Mesenchymal stem cell (in vitro differentiated cells and primary cell): Measurements from ENCODE around the gene ADAM22.

Experiments used
- DNase-seq: peaks from one replicate; pipeline ENCODE4 v3.0.0-alpha.2; 2013
- H2AFZ ChIP-seq: one replicate; pipeline ENCODE4 v1.6.1; 2013; ENCODE audit warnings: low read depth, mild to moderate bottlenecking, control low read depth, inconsistent platforms, low read length, moderate library complexity
- H2AK5ac ChIP-seq: 2 replicates; pipeline ENCODE4 v1.6.1; 2013; ENCODE audit warnings: low read length, moderate library complexity, mild to moderate bottlenecking, inconsistent platforms; ENCODE audit not compliant: severe bottlenecking
- H2BK120ac ChIP-seq: one replicate; pipeline ENCODE4 v1.6.1; 2013; ENCODE audit warnings: low read depth, mild to moderate bottlenecking, inconsistent platforms, low read length, moderate library complexity
- H2BK12ac ChIP-seq, 2 experiments: one replicate each; pipeline ENCODE4 v1.6.1; 2013; ENCODE audit warnings: inconsistent platforms in 2 of 2, low read length in 2 of 2, mild to moderate bottlenecking in 2 of 2, moderate library complexity in 2 of 2, control low read depth in 1 of 2
- H2BK15ac ChIP-seq: one replicate; pipeline ENCODE4 v1.6.1; 2013; ENCODE audit warnings: mild to moderate bottlenecking, low read depth, inconsistent platforms; ENCODE audit not compliant: poor library complexity, severe bottlenecking
- H2BK5ac ChIP-seq: 2 replicates; pipeline ENCODE4 v1.6.1; 2013; ENCODE audit warnings: low read depth, mild to moderate bottlenecking, low read length, control low read depth, inconsistent platforms; ENCODE audit not compliant: poor library complexity, severe bottlenecking
- H3K14ac ChIP-seq, 2 experiments: one replicate each; pipeline ENCODE4 v1.6.1; 2013; ENCODE audit warnings: inconsistent platforms in 2 of 2, low read length in 2 of 2, control low read depth in 1 of 2, mild to moderate bottlenecking in 1 of 2, moderate library complexity in 1 of 2
- H3K18ac ChIP-seq, 2 experiments: one replicate each; pipeline ENCODE4 v1.6.1; 2013; ENCODE audit warnings: inconsistent platforms in 2 of 2, low read length in 2 of 2, control low read depth in 1 of 2, low read depth in 1 of 2, mild to moderate bottlenecking in 1 of 2
- H3K23ac ChIP-seq, 2 experiments: one replicate each; pipeline ENCODE4 v1.6.1; 2013; ENCODE audit warnings: inconsistent platforms in 2 of 2, low read length in 2 of 2, mild to moderate bottlenecking in 2 of 2, moderate library complexity in 2 of 2, control low read depth in 1 of 2
- H3K27ac ChIP-seq: 2 replicates; pipeline ENCODE4 v1.5.1; 2013; ENCODE audit warnings: mild to moderate bottlenecking, moderate library complexity, low read length, control low read depth, inconsistent platforms; ENCODE audit not compliant: poor library complexity, severe bottlenecking
- H3K27me3 ChIP-seq, 2 experiments: 2 replicates each; pipeline versions ENCODE4 v1.6.1 to v1.7.0; 2013; ENCODE audit warnings: low read length in 2 of 2, mild to moderate bottlenecking in 2 of 2, moderate library complexity in 2 of 2, control low read depth in 1 of 2, inconsistent platforms in 1 of 2; ENCODE audit not compliant: control insufficient read depth in 1 of 2, insufficient read depth in 1 of 2
- H3K36me3 ChIP-seq, 2 experiments: 2 replicates each; pipeline versions ENCODE4 v1.6.1 to v1.7.0; 2013; ENCODE audit warnings: low read length in 2 of 2, control low read depth in 1 of 2, inconsistent platforms in 1 of 2, low read depth in 1 of 2, mild to moderate bottlenecking in 1 of 2; ENCODE audit not compliant: insufficient read depth in 2 of 2, control insufficient read depth in 1 of 2
- H3K4ac ChIP-seq, 2 experiments: one replicate each; pipeline ENCODE4 v1.6.1; 2013; ENCODE audit warnings: inconsistent platforms in 2 of 2, low read length in 2 of 2, mild to moderate bottlenecking in 2 of 2, moderate library complexity in 2 of 2, control low read depth in 1 of 2, low read depth in 1 of 2
- H3K4me1 ChIP-seq: 2 replicates; pipeline ENCODE4 v1.6.1; 2013; ENCODE audit warnings: low read depth, low read length, control low read depth; ENCODE audit not compliant: control insufficient read depth, insufficient read depth
- H3K4me2 ChIP-seq: 2 replicates; pipeline ENCODE4 v1.6.1; 2013; ENCODE audit warnings: low read length, mild to moderate bottlenecking, inconsistent platforms; ENCODE audit not compliant: poor library complexity, severe bottlenecking
- H3K4me3 ChIP-seq, 2 experiments: 2 replicates each; pipeline versions ENCODE4 v1.5.1 to v1.7.0; 2013; ENCODE audit warnings: low read length in 2 of 2, mild to moderate bottlenecking in 2 of 2, control low read depth in 1 of 2, low read depth in 1 of 2; ENCODE audit not compliant: insufficient read depth in 1 of 2
- H3K79me1 ChIP-seq: replicated peaks from 2 replicates; pipeline ENCODE4 v1.6.1; 2013; ENCODE audit warnings: mild to moderate bottlenecking, control low read depth, low read length, inconsistent platforms; ENCODE audit not compliant: poor library complexity, severe bottlenecking
- H3K9ac ChIP-seq: 2 replicates; pipeline ENCODE4 v1.7.0; 2013; ENCODE audit warnings: mild to moderate bottlenecking, low read length, moderate library complexity
- H3K9me3 ChIP-seq: 2 replicates; pipeline ENCODE4 v1.7.0; 2013; ENCODE audit warnings: mild to moderate bottlenecking, low read length; ENCODE audit not compliant: control insufficient read depth
- H4K8ac ChIP-seq: one replicate; pipeline ENCODE4 v1.6.1; 2013; ENCODE audit warnings: inconsistent platforms, mild to moderate bottlenecking, low read length, moderate library complexity
- H4K91ac ChIP-seq: one replicate; pipeline ENCODE4 v1.6.1; 2013; ENCODE audit warnings: mild to moderate bottlenecking, low read length, inconsistent platforms
- WGBS: methylation state at CpG from one replicate; pipeline ENCODE4 v1.1.7; 2013; ENCODE audit warnings: mixed read lengths; 5-methylcytosine and 5-hydroxymethylcytosine counted together

ADAM22 gene

DNA sequence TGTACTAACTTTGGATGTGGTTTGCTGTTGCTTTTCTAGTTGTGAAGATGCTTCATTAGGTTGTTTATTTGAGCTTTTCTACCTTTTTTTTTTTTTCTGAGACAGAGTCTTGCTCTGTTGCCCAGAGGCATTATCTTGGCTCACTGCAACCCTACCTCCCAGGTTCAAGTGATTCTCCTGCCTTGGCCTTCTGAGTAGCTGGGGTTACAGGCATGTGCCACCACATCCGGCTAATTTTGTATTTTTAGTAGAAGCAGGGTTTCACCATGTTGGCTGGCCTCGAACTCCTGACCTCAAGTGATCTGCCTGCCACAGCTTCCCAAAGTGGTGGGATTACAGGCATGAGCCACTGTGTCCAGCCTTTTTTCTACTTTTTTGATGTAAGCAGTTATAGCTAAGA lies 93.7 kb downstream of the ADAM22 start:
- Histone ChIP-seq H4K8ac (no peak overlapping the region), H3K14ac (no peak overlapping the region), H2BK120ac (no peak overlapping the region), H3K9me3 (peaks cover 33% of the 10 kb centered on the region), H2AK5ac (no peak overlapping the region), H3K36me3 (no peaks in the 10 kb centered on the region), H4K91ac (no peak overlapping the region), H3K4me3 (no peak overlapping the region), H3K27me3 (no peaks in the 10 kb centered on the region), H3K23ac (no peak overlapping the region), H2AFZ (no peak overlapping the region), H2BK5ac (no peak overlapping the region), H2BK15ac (no peak overlapping the region), H3K4ac (no peak overlapping the region), H3K79me1 (no peaks in the 10 kb centered on the region), H3K9ac (no peak overlapping the region), H2BK12ac (no peak overlapping the region), H3K4me2 (no peak overlapping the region), H3K27ac (no peak overlapping the region), H3K18ac (no peak overlapping the region), H3K4me1 (no peaks in the 10 kb centered on the region)
- no peak for DNase-seq
- WGBS = 83% methylated on average over 2 of the region's 2 CpGs

DNA sequence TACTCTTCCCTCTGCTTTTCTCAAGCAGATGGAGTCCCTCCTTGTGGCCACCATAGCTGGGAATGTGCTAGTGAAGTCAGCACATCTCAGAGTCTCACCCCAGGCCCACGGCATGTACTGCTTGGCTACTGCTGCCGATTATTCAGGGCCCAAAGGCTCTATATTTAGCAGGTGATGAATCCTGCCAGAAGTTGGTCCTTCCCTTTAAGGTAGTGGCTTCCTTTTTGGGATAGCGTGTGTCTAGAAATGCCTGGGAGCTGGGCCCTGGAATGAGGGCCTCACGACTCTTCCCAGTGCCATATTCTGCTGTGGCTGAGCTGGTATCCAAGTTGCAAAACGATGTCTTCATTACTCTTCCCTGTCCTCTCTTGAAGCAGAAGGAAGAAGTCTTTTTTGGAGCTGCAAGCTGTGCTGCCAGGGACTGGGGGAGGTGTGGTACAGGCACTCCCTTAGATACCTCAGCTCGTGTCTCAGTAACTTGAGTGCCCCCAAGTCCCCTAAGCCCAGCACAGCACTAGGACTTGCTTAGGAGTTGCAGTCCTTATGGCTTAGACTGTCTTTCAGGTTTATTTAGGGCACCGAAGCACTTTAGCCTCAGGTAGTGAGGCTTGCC lies 100.1 kb downstream of the ADAM22 start:
- Histone ChIP-seq H4K91ac (no peak overlapping the region), H3K23ac (no peak overlapping the region), H2AK5ac (no peak overlapping the region), H3K4me3 (no peak overlapping the region), H3K79me1 (no peaks in the 10 kb centered on the region), H3K9me3 (peaks cover 30% of the 10 kb centered on the region), H2BK12ac (no peak overlapping the region), H3K9ac (no peak overlapping the region), H3K4me1 (no peaks in the 10 kb centered on the region), H3K27me3 (no peaks in the 10 kb centered on the region), H4K8ac (no peak overlapping the region), H3K4me2 (no peak overlapping the region), H2BK120ac (no peak overlapping the region), H3K4ac (no peak overlapping the region), H2BK5ac (no peak overlapping the region), H3K18ac (no peak overlapping the region), H3K36me3 (no peaks in the 10 kb centered on the region), H3K27ac (no peak overlapping the region), H2AFZ (no peak overlapping the region), H3K14ac (no peak overlapping the region), H2BK15ac (no peak overlapping the region)
- no peak for DNase-seq
- WGBS = 76% methylated on average over 7 of the region's 7 CpGs

DNA sequence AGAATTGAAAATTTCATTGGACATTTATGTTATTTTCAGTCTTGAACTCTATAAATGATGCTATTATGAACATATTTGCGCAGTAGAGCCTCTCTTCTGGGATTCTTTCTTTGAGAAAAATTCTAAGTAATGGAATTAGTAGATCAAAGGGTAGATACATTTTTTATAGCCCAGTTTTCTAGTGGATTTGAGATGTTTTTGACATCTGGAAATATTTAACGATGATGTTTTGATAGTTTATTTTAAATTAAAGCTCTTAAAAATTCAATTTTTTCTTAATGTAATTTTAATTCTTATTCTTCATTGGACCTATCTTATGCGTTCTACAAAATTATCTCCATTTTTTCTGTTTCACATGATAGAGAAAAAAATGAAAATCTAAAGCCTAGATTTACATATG lies 103.0 kb downstream of the ADAM22 start:
- no peak overlapping the region for H2BK5ac ChIP-seq
- no peak overlapping the region for H3K18ac ChIP-seq
- H3K23ac ChIP-seq = no peak overlapping the region
- DNase-seq = no peak
- WGBS = 90% methylated on average over 1 of the region's 3 CpGs
- no peak overlapping the region for H4K8ac ChIP-seq
- no peak overlapping the region for H2BK15ac ChIP-seq
- H2AFZ ChIP-seq = no peak overlapping the region
- no peaks in the 10 kb centered on the region for H3K79me1 ChIP-seq
- no peaks in the 10 kb centered on the region for H3K36me3 ChIP-seq
- H3K14ac ChIP-seq = no peak overlapping the region
- H3K4me1 ChIP-seq = no peaks in the 10 kb centered on the region
- no peak overlapping the region for H3K9ac ChIP-seq
- no peak overlapping the region for H3K27ac ChIP-seq
- H3K27me3 ChIP-seq = no peaks in the 10 kb centered on the region
- H2AK5ac ChIP-seq = no peak overlapping the region
- no peak overlapping the region for H2BK12ac ChIP-seq
- no peak overlapping the region for H2BK120ac ChIP-seq
- peaks cover 9% of the 10 kb centered on the region for H3K9me3 ChIP-seq
- H4K91ac ChIP-seq = no peak overlapping the region
- no peak overlapping the region for H3K4ac ChIP-seq
- no peak overlapping the region for H3K4me3 ChIP-seq
- no peak overlapping the region for H3K4me2 ChIP-seq

DNA sequence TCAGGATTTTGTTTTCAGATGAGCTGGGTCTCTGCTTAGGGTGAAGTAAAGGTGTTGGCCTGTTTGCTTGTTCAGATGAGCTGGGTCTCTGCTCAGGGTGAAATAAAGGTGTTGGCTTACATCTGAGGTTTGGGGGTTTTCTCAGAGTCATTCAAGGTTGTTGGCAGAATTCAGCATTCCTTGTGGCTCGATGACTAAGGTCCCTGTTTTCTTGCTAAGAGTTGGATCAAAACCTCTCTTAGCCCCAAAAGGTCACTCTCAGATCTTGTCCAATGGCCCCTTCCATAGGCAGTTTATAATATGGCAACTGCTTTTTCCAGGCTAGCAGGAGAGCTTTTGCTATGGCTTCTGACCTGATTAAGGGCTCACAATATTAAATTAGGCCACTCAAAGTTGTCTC lies 106.6 kb downstream of the ADAM22 start:
- Histone ChIP-seq H2AK5ac (no peak overlapping the region), H3K23ac (no peak overlapping the region), H3K4me2 (no peak overlapping the region), H4K91ac (no peak overlapping the region), H3K4me3 (no peak overlapping the region), H3K4ac (no peak overlapping the region), H4K8ac (no peak overlapping the region), H3K27ac (no peak overlapping the region), H3K9ac (no peak overlapping the region), H3K36me3 (no peaks in the 10 kb centered on the region), H2BK120ac (no peak overlapping the region), H3K27me3 (no peaks in the 10 kb centered on the region), H3K79me1 (no peaks in the 10 kb centered on the region), H3K4me1 (no peaks in the 10 kb centered on the region), H2BK15ac (no peak overlapping the region), H3K9me3 (no peaks in the 10 kb centered on the region), H3K18ac (no peak overlapping the region), H2AFZ (no peak overlapping the region), H3K14ac (no peak overlapping the region), H2BK5ac (no peak overlapping the region), H2BK12ac (no peak overlapping the region)
- DNase-seq = no peak
- WGBS = 67% methylated on average over 1 of the region's 1 CpG
